WERI-Rb-1 (cell line): ENCODE results near the gene FBXO38.

Source experiments
- DNase-seq: peaks from one replicate; pipeline ENCODE4 v3.0.0-alpha.2; 2020
- H3K27ac ChIP-seq: fragments of 250-450 bp; sonication (Bioruptor Pico); 2 replicates; pipeline ENCODE4 v1.5.1; 2020; ENCODE audit warnings: mild to moderate bottlenecking, moderate library complexity
- H3K27me3 ChIP-seq: fragments of 250-450 bp; sonication (Bioruptor Pico); 2 replicates; pipeline ENCODE4 v1.5.1; 2021; ENCODE audit warnings: mild to moderate bottlenecking, low read depth, moderate library complexity; ENCODE audit not compliant: insufficient read depth, severe bottlenecking
- H3K36me3 ChIP-seq: fragments of 250-450 bp; sonication (Bioruptor Pico); 2 replicates; pipeline ENCODE4 v1.5.1; 2020; ENCODE audit warnings: mild to moderate bottlenecking, moderate library complexity
- H3K4me3 ChIP-seq: 2 replicates; pipeline ENCODE4 v1.5.1; 2011; ENCODE audit warnings: low read depth, mild to moderate bottlenecking, control low read depth, low read length
- H3K9me3 ChIP-seq: fragments of 250-450 bp; sonication (Bioruptor Pico); 2 replicates; pipeline ENCODE4 v1.5.1; 2021; ENCODE audit warnings: mild to moderate bottlenecking, moderate library complexity; ENCODE audit not compliant: severe bottlenecking
- TF ChIP-seq, protein P1 (sequence below): IDR thresholded peaks from 2 replicates; pipeline ENCODE4 v1.5.1; 2011; ENCODE audit warnings: low read depth, mild to moderate bottlenecking, control low read depth, inconsistent platforms, low read length

FBXO38 gene

DNA sequence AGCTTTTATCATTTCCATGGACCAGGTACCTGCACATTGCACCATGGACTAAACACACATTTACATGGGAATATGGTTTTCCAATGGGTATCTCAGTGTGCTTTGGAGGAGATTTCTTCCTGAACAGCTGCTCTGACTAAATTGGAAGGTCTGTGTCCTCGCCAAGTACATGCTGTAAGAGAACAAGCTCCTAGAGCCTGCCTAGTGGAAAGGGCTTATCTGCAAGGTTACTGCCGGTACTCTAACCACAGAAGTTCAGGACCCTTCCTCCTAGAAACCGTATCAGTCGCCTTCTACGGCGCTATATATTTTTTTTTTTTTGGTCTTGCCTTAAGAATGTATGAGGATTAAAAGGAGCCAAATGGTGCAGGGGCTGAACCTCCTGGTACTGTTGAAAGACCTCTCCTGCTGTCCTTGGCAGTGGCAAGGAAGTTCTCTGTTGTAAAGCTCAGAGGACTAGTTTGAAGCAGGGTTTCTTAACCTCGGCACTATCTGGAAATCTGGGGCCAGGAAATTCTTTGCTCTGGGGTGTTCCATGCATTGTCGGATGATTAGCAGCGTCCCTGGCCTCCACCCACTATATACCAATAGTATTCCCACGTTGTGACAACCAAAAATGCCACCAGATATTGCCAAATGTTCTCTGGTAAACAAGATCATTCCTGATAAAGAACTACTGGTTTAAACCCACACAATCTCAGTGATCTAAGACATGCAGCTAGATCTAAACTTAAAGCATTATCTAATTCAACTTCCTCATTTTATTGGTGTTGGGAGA, 107.4 kb downstream of the FBXO38 start:
- no peak overlapping the region for H3K4me3 ChIP-seq
- H3K27me3 ChIP-seq: peaks cover 11% of the 10 kb centered on the region
- no peak overlapping the region for H3K27ac ChIP-seq
- H3K9me3 ChIP-seq: no peaks in the 10 kb centered on the region
- no peaks in the 10 kb centered on the region for H3K36me3 ChIP-seq
- TF ChIP-seq, protein P1, sequence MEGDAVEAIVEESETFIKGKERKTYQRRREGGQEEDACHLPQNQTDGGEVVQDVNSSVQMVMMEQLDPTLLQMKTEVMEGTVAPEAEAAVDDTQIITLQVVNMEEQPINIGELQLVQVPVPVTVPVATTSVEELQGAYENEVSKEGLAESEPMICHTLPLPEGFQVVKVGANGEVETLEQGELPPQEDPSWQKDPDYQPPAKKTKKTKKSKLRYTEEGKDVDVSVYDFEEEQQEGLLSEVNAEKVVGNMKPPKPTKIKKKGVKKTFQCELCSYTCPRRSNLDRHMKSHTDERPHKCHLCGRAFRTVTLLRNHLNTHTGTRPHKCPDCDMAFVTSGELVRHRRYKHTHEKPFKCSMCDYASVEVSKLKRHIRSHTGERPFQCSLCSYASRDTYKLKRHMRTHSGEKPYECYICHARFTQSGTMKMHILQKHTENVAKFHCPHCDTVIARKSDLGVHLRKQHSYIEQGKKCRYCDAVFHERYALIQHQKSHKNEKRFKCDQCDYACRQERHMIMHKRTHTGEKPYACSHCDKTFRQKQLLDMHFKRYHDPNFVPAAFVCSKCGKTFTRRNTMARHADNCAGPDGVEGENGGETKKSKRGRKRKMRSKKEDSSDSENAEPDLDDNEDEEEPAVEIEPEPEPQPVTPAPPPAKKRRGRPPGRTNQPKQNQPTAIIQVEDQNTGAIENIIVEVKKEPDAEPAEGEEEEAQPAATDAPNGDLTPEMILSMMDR: no peak
- DNase-seq: no peak

- Histone ChIP-seq H3K27me3 (peaks cover 7% of the 10 kb centered on the region), H3K27ac (no peak overlapping the region), H3K4me3 (no peak overlapping the region), H3K9me3 (no peaks in the 10 kb centered on the region), H3K36me3 (no peaks in the 10 kb centered on the region)
- no peak for DNase-seq
- TF ChIP-seq, protein P1: no peak
Observed at GRCh38 chr5:148491793-148492184, 108.0 kb downstream of the FBXO38 start.

- DNase-seq: no peak
- Histone ChIP-seq H3K9me3 (no peaks in the 10 kb centered on the region), H3K27ac (no peak overlapping the region), H3K36me3 (no peaks in the 10 kb centered on the region), H3K27me3 (peaks cover 5% of the 10 kb centered on the region), H3K4me3 (no peak overlapping the region)
- TF ChIP-seq, protein P1: no peak
Observed at GRCh38 chr5:148492351-148492750, 108.6 kb downstream of the FBXO38 start.
